Sciatic nerve (tissue), 2 donors: ENCODE data around the gene PPA1. TPM values are rescaled to one million over a fixed set of nuclear protein-coding genes. Genes with fewer than 3 reads are reported as not detected.
"Not testable (repeated sequence)": the region's sequence is repeated elsewhere in the genome, so short reads cannot be mapped to it uniquely, and the experiment has no call there.

Experiments used
- ATAC-seq: fragments of 200-7000 bp; cut with Tn5 transposase; one replicate; pipeline ENCODE4 v1.9.1; 2020; ENCODE audit warnings: mild to moderate bottlenecking, moderate library complexity
- DNase-seq: peaks from one replicate; pipeline ENCODE4 v3.0.0-alpha.2; 2020; ENCODE audit warnings: low spot score
- intact Hi-C: fragments of 100-400 bp; cut with DNase I; formaldehyde crosslinking; loops from one replicate; pipeline ENCODE4 v1.14.2; 2022
- total RNA-seq: library from RNA; stranded (reverse); fragmentation: NEBNext Ultra II Directional; extraction: Animal tissue kit (Norgen Biotek cat#: 25700); gene quantifications from one replicate; pipeline ENCODE4 v1.2.1, GENCODE V29; 2021
- donor health status: DM: no; HTN: no; CAD: no.
- donor health status: DM: no; HTN: no; CAD: no.

Gene PPA1
- total RNA-seq, 1 donor from 2014 or later = 114 TPM

- DNase-seq (peak; percentile 70), ATAC-seq (peak; percentile 75)
- intact Hi-C loops = no loop called here
These were observed 22.4 kb upstream of the PPA1 start for GRCh38 chr10:70255329-70256299.

GRCh38 chr10:70254778-70255328, 21.6 kb upstream of the PPA1 start:
- intact Hi-C loops = no loop called here
- ATAC-seq = no peak
- no peak for DNase-seq

DNA sequence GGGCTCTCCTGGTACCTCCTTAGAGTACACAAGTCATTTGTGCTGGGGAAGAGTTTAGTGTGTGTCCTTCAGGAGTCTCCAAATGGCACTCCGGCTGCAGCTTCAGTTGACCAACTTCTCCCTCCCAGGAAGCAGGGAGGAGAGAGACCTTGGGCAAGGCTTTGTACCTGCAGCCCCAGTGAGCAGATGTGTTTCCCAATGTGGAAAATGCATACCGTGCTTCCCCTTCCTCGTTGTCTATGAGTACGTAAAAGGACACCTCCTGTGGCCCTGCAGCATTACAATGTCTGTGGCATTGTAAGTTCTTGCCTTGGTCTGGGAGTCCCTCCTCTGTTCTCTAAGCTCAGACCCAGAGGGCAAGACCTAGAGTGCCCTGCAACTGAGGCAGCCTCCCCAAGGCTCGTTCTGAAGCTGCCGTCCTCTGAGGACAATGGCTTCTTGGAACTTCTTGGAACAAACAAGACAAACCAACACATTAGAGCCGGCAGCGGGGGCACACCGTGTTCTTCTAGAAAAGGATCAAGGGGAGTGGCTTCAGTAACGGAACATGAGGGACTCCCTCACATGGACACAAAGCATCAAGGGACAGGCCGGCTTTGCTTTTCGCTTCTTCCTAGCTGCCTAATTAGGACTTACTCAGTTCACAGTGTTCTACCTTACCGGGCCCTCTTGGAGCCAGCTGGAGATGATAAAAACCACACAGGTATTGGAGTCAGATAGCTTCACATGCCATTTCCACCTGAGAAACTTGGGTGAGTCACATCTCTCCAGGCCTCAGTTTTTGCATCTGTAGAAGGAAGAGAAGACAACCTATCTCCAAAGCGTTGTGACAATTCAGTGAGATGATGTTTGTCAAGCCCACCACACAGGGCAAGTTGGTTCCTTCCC, 20.9 kb upstream of the PPA1 start:
- intact Hi-C loops = no loop called here
- no peak for DNase-seq
- peak; percentile 62 for ATAC-seq

DNA sequence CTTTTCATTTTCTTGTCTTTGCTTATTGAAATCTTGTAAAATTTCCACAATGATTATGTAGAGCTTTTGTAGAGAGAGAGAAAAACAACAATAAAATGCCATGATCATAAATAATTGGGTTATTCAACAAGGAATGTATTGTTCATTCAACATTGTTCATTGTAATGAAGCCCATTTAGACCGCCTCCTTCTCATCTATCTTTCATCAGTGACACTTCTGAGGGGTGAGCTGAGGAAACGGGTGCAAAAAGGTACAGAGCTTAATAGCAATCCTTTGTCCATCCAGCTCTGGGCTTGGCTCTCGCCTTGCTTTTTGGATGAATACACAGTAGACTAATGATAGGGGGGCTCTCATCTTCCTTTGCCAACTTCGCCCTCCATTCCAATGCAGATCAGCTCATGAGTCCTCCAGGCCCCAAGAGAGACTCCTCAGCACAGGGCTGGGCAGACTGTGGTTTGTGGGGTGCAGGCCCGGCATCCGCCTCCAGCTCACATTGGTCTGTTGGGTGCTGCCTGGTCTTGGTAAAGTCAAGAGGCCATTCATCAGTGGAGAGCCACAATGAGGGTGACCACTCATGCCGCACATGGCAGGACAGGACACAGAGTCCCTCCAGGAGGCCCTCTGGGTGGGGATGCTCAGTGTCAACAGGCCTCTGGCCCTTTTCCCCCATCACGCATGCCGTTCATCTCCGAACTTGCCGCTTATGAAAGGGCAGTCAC, 17.9 kb upstream of the PPA1 start:
- no peak for ATAC-seq
- intact Hi-C loops = no loop called here
- DNase-seq = no peak

DNA sequence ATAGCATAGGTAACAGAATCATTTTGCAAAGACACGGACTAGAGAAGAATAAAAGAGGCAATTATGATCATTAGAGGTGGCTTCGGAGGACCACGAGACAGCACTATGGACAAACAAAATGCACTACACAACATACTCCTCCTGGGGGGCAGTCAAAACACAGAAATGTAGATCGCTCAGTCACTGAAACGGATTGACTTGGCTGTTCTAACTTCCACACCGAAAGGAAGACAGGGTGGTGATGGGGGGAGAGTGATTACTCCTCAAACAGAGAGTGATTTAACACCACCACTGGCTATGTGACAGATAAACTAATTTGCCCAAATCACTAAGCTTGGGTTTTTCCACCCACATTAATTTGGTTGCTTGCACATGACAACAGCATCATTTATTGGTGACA, 14.1 kb upstream of the PPA1 start:
- DNase-seq (no peak), ATAC-seq (no peak)
- intact Hi-C loops = no loop called here

DNA sequence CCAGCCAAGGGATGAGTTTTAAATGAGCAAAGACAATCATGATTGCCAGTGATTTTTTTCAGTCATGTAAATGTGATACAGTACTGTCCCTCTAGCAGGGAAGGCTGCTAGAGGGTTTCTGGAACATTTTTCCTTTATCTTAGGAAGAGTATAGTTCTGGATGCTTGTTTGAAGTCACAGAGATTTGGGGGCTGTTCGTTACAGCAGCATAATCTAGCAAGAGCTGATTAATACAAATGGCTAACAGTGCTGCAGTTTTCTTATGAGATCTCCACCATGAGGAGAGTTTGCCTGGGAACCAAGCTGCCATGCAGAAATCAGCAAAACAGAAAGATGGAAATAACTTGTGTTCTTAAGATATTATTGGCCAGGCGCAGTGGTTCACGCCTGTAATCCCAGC, 7.9 kb upstream of the PPA1 start:
- ATAC-seq (no peak), DNase-seq (no peak)
- intact Hi-C loops = no loop called here

DNA sequence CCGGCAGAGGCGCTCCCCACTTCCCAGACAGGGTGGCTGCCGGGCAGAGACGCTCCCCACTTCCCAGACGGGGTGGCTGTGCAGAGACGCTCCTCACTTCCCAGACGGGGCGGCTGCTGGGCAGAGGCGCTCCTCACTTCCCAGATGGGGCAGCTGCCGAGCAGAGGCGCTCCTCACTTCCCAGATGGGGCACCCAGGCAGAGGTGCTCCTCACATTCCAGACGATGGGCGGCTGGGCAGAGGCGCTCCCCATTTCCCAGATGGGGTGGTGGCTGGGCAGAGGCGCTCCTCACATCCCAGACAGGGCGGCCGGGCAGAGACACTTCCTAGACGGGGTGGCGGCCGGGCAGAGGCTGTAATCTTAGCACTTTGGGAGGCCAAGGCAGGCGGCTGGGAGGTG, 6.8 kb upstream of the PPA1 start:
- ATAC-seq, DNase-seq, intact Hi-C loops: not testable (repeated sequence)

DNA sequence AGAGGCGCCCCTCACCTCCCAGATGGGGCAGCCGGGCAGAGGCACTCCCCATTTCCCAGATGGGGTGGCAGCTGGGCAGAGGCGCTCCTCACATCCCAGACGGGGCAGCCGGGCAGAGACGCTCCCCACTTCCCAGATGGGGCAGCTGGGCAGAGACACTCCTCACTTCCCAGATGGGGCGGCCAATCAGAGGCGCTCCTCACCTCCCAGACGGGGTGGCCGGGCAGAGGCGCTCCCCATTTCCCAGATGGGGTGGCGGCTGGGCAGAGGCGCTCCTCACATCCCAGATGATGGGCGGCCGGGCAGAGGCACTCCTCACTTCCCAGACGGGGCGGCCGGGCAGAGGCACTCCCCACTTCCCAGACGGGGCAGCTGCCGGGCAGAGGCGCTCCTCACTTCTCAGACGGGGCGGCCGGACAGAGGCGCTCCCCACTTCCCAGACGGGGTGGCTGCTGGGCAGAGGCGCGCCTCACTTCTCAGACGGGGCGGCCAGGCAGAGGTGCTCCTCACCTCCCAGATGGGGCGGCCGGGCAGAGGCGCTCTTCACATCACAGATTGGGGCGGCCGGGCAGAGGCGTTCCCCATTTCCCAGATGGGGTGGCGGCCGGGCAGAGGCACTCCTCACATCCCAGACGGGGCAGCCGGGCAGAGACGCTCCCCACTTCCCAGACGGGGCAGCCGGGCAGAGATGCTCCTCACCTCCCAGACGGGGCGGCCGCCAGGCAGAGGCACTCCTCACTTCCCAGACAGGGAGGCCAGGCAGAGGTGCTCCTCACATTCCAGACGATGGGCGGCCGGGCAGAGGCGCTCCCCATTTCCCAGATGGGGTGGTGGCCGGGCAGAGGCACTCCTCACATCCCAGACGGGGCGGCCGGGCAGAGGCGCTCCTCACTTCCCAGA, 6.1 kb upstream of the PPA1 start:
- intact Hi-C loops, DNase-seq: not testable (repeated sequence)

GRCh38 chr10:70237958-70238536, 4.8 kb upstream of the PPA1 start:
- DNase-seq, ATAC-seq, intact Hi-C loops: not testable (repeated sequence)

More for the DNA sequence above, 6.1 kb upstream of the PPA1 start:
- ATAC-seq = not testable (repeated sequence)

DNA sequence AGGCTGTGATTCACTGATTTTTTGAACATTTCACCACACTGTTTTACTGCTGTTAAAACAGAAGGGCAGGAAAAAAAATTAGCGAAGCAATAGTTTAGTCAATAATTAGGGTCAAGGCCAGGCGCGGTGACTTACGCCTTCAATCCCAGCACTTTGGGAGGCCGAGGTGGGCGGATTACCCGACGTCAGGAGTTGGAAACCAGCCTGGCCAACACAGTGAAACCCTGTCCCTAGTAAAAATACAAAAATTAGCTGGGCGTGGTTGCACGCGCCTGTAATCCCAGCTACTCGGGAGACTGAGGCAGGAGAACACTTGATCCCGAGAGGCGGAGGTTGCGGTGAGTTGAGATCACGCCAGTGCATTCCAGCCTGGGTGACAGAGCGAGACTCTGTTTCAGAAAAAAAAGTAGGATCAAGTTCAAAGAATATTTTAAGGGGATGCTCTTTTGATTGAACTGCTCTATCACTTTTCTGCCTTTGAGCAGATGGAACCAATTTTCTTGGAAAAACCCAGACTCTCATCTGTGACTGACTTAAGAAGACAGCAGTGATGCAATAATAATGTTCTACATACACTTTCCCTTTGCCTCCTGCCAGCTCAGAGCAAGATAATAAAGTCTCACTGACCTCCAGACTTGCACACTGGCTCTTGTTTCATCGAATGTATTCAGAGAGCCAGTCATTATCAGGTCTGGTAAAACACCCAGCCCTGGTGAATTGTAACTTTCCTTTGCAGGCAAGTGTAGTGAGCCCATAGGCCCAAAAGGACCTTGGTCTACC, 1.6 kb upstream of the PPA1 start:
- intact Hi-C loops = no loop called here
- peak; percentile 84 for DNase-seq
- peak; percentile 81 for ATAC-seq

GRCh38 chr10:70233939-70234300, 691 bp upstream of the PPA1 start:
- intact Hi-C loops = no loop called here
- ATAC-seq = peak; percentile 11
- DNase-seq = no peak

DNA sequence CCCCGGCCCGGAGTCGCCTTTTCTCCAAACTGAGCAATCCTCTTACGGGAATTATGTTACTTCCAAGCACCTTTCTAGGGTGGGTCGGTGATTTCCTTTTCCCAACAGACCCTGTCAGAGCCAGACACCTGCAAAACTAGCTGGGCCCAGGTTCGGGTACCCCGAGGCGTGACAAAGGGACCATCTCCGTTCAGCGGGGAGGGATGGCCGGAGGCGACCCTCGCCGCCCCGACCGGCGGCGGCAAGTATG, 445 bp downstream of the PPA1 start:
- intact Hi-C loops = no loop called here
- DNase-seq (no peak), ATAC-seq (no peak)

DNA sequence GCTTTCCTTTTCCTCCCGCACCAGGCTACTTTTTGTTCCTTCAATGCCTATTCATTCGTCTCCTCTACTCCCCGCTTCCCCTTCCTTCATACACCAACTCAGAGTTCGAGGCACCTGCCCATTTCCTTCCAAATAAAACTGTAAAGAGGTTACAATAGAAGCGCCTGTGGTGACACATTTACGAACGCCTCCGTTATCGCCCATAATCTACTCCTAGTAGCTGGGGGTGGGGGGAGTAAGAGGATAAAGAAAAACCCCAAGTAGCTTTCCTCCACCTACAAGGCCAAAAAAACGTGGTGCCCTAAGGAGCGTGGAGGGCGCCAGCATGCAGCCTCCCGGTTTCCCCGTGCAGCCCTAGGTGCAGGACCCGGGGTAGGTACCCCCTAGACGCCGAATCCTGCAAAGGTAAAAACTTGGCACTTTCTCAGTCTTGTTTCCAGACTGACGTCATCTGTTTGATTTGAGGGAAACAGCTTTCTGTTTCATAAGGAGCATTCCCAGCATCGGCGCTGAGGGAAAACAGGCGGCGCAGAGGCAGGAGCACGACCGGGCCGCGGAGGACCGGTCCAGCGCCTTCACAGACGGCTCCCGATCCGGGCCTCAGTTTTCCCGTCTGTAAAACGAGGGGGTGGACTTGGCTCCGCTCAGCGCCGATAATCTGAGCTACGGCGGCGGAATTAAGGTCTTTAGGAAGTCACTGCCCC, 922 bp downstream of the PPA1 start:
- DNase-seq (peak; percentile 65), ATAC-seq (no peak)
- intact Hi-C loops = no loop called here

DNA sequence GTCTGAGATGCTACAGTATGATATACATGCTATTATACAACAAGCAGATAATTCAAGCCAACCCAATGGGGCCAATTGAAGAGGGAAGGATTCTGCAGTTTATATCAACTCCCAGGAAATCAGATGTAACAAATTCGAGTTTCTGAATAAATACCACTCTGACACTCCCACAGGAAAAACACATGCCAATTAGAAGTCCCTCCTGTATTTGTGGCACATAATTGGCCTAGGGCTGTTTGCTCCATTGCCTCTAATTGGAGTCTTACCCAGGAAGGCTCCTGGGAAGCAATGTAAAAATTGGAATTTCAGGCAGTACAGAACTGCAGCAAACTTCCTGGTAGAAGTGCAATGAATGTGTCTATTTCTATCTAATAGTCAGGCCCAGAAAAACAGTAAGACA, 4.7 kb downstream of the PPA1 start:
- DNase-seq = no peak
- intact Hi-C loops = no loop called here
- no peak for ATAC-seq

DNA sequence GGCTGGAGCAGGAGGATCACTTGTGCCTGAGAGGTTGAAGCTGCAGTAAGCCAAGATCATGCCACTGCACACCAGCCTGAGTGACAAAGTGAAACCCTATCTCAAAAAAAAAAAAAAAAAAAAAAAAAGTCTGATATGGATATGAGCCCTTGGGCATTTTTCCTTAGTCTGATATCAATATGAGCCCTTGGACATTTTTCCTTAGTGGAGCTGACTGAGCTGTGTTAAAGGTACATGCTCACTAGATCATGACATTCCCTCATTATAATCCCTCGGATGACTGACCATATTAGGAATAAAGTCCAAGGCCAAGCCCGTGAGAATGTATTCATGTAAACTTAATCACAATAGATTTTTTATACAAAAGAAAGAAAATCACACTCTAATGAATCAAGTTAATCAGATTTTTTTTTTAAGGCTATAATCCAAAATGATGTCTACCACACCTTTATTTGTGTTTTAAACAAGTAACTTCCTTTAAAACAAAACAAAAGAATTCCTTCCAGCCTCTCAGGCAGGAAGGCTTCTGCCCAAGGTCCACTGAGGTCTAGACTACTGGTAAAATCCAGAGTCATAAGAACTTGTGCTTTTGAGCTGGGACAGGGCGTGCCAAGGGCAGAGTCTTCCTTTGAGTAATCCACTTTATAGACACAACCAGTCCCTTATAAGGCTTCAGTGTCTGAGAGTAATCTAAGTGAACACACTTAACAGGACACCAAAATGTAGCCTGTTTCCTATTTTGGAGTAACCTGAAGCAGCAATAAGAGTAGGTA, 5.5 kb downstream of the PPA1 start:
- ATAC-seq = peak; percentile 63
- intact Hi-C loops = no loop called here

GRCh38 chr10:70223728-70224127, 9.5 kb downstream of the PPA1 start:
- ATAC-seq (no peak), DNase-seq (no peak)
- intact Hi-C loops = loop anchor here (5.0 kb wide), 1 partner anchor 139 kb away; no protein-coding TSS in a partner anchor

More for the DNA sequence above, 5.5 kb downstream of the PPA1 start:
- no peak for DNase-seq
